Astrocyte (in vitro differentiated cells and primary cell): ENCODE results near the gene ILKAP.

Source experiments
- CTCF ChIP-seq: IDR thresholded peaks from 2 replicates; pipeline ENCODE4 v1.5.1; 2011; ENCODE audit warnings: low read depth, mild to moderate bottlenecking, inconsistent platforms, low read length, moderate library complexity; ENCODE audit not compliant: insufficient read depth
- EZH2 ChIP-seq: IDR thresholded peaks from 2 replicates; pipeline ENCODE4 v1.6.1; 2012; ENCODE audit warnings: mild to moderate bottlenecking, low read length, inconsistent platforms; ENCODE audit not compliant: insufficient read depth

- no peak for TF ChIP-seq CTCF
- TF ChIP-seq EZH2: no peak
Observed at GRCh38 chr2:238162846-238163441, 40.6 kb downstream of the ILKAP start.
